Cardiac septum (tissue), 1 donor: Measurements from ENCODE around the gene SIK3. TPM values are rescaled to one million over a fixed set of nuclear protein-coding genes. Genes with fewer than 3 reads are reported as not detected.

ENCODE experiments used
- DNase-seq: peaks from one replicate; pipeline ENCODE4 v3.0.0-alpha.2; 2020; ENCODE audit warnings: low spot score
- intact Hi-C: fragments of 100-400 bp; cut with DNase I; formaldehyde crosslinking; loops from one replicate; pipeline ENCODE4 v1.14.0; 2022
- total RNA-seq: library from RNA; stranded (reverse); fragmentation: NEBNext Ultra II Directional; extraction: Animal tissue kit (Norgen Biotek cat#: 25700); gene quantifications from one replicate; pipeline ENCODE4 v1.2.1, GENCODE V29; 2021
- donor health status: DM: no; HTN: no; CAD: no.

Gene SIK3
- total RNA-seq, 1 donor from 2014 or later, result 47.4 TPM

DNA sequence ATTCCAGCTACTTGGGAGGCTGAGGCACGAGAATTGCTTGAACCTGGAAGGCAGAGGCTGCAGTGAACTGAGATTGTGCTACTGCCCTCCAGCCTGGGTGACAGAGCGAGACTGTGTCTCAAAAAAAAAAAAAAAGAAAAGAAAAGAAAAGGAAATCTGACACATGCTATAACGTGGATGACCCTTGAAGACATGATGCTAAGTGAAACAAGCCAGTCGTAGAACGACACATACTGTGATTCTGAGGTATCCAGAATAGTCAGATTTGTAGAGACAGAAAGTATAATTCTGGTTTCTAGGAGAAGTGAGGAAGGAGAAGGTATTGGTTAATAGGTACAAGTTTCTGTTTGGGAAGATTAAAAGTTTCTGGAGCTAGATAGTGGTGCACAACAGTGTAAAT, 299.9 kb downstream of the SIK3 start:
- intact Hi-C loops, result no loop called here
- no peak for DNase-seq

DNA sequence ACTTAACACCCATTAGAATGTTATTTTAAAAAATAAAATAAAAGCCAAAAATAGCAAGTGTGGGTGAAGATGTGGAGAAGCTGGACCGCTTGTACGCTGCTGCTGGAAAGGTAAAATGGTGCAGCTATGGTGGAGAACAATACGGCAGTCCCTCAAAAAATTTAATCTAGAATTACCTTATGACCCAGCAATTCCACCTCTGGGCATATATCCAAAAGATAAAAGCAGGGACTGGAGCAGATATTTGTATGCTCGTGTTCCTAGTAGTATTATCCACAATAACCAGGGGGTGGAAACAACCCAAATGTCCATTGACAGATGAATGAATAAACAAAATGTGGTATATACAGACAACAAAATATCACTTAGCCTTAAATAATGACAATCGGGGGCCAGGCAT, 300.4 kb downstream of the SIK3 start:
- DNase-seq, result no peak
- intact Hi-C loops, result no loop called here

DNA sequence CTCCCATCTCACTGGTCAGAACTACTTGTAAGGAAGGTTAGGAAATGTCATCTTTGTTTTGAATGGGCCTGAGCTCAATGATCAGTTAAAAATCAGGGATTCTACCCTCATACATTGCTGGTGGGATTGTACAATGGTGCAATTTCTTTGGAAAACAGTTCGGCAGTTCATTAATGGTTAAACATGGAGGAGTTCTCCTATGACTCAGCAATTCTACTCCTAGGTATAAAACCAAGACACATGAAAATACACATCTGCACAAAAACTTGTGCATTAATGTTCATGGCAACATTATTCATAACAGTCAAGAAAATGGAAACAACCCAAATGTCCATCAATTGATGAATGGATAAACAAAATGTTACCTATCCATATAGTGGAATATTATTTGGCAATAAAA, 301.7 kb downstream of the SIK3 start:
- DNase-seq, result no peak
- intact Hi-C loops, result no loop called here

DNA sequence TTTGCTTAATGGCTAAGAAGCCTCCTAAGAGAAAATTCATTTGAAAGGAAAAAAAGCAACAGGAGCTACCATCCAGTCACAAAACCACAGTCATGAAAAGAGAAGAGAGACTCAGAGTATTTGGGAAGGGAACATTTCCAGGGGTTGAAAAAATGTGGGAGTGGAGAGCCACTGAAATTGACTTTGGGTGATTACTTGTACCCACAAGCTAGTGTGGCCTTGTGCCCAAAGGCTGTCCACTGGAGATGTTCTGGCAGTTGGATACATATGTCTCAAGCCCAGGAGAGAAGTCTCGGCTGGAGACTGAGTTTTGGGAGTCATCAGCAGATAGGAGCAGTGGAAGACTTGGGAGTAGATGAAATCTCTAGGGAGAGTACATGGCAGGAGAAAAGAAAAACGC, 303.4 kb downstream of the SIK3 start:
- DNase-seq, result no peak
- intact Hi-C loops, result loop anchor here (5.0 kb wide), 1 partner anchor 82 kb away; no protein-coding TSS in a partner anchor

DNA sequence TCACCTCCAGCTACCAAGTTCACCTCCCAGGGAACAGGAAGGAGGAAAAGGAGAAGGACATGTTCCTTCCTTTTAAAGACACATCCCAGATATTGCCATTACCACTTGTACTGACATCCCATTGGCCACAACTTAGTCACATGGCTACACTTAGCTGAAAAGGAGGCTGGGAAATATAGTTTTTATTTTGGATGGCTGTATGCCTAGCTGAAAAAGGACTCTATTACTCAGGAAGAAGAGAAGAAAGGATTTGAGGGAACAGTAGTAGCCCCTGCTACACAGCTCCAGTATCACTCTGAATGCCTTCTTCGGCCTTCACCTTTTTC, 304.5 kb downstream of the SIK3 start:
- intact Hi-C loops, result loop anchor here (2.0 to 5.0 kb wide), 2 partner anchors 84 to 429 kb away; no protein-coding TSS in a partner anchor
- no peak for DNase-seq

Other genes starting within 250 kb of the SIK3 start
- 68.9 TPM for gene PAFAH1B2, start 45.9 kb upstream of the SIK3 start, total RNA-seq
- 25.3 TPM for gene SIDT2, start 80.3 kb upstream of the SIK3 start, total RNA-seq
- gene TAGLN, start 100.9 kb upstream of the SIK3 start, total RNA-seq, result 317 TPM
- gene PCSK7, start 133.6 kb upstream of the SIK3 start, total RNA-seq, result 45.5 TPM
- gene RNF214, start 134.2 kb upstream of the SIK3 start, total RNA-seq, result 27.6 TPM
- 9.2 TPM for gene BACE1-AS, start 192.9 kb upstream of the SIK3 start, total RNA-seq
- gene BACE1, start 217.8 kb upstream of the SIK3 start, total RNA-seq, result 15.7 TPM
- 9.9 TPM for gene CEP164, start 229.4 kb upstream of the SIK3 start, total RNA-seq